Measurements from ENCODE around the gene TTLL13. TPM values are rescaled to one million over a fixed set of nuclear protein-coding genes. Genes with fewer than 3 reads are reported as not detected.
"Not testable (repeated sequence)": the region's sequence is repeated elsewhere in the genome, so short reads cannot be mapped to it uniquely, and the experiment has no call there.

The TTLL13 gene
- total RNA-seq, 2 experiments from 2014 or later: 0.44 to 0.55 TPM

GRCh38 chr15:90294601-90295269, 45.4 kb downstream of the TTLL13 start:
- ChIA-PET CTCF (interaction anchor here (0.6 to 2.1 kb wide), 3 partner anchors 15 to 185 kb away, joined by 3 to 5 read pairs (median 4); no protein-coding TSS in a partner anchor), POLR2A (no interaction called here)

- POLR2A ChIA-PET: no interaction called here
Observed at GRCh38 chr15:90295270-90295648, 45.9 kb downstream of the TTLL13 start.

GRCh38 chr15:90296316-90296884, 47.0 kb downstream of the TTLL13 start:
- CTCF ChIA-PET, POLR2A ChIA-PET: not testable (repeated sequence)

More at GRCh38 chr15:90295270-90295648, 45.9 kb downstream of the TTLL13 start:
- CTCF ChIA-PET: interaction anchor here (0.6 to 1.0 kb wide), 2 partner anchors 9 to 30 kb away, joined by 3 read pairs; no protein-coding TSS in a partner anchor

- ChIA-PET CTCF (no interaction called here), POLR2A (no interaction called here)
Observed at GRCh38 chr15:90297021-90297420, 47.7 kb downstream of the TTLL13 start.

GRCh38 chr15:90300541-90300940, 51.2 kb downstream of the TTLL13 start:
- CTCF ChIA-PET: interaction anchor here (0.6 to 2.1 kb wide), 6 partner anchors 8 to 133 kb away, joined by 3 to 7 read pairs (median 4); partner anchors contain the start of gene TTLL13
- POLR2A ChIA-PET: no interaction called here

GRCh38 chr15:90300988-90301706, 51.8 kb downstream of the TTLL13 start:
- ChIA-PET POLR2A (no interaction called here), CTCF (interaction anchor here (0.6 to 2.1 kb wide), 7 partner anchors 9 to 122 kb away, joined by 3 to 7 read pairs (median 5); partner anchors contain the start of gene TTLL13)

GRCh38 chr15:90301707-90302300, 52.4 kb downstream of the TTLL13 start:
- CTCF ChIA-PET: interaction anchor here (1.2 to 2.1 kb wide), 6 partner anchors 9 to 121 kb away, joined by 3 to 7 read pairs (median 5); partner anchors contain the start of gene TTLL13
- POLR2A ChIA-PET: no interaction called here

- CTCF ChIA-PET: interaction anchor here (0.9 to 2.1 kb wide), 4 partner anchors 12 to 105 kb away, joined by 3 to 7 read pairs (median 4); partner anchors contain the start of gene SEMA4B
- POLR2A ChIA-PET: not testable (repeated sequence)
Observed at GRCh38 chr15:90305355-90305754, 56.0 kb downstream of the TTLL13 start.

GRCh38 chr15:90305932-90306331, 56.6 kb downstream of the TTLL13 start:
- ChIA-PET POLR2A (interaction anchor here (0.6 kb wide), 1 partner anchor 1133 kb away, joined by 4 read pairs; no protein-coding TSS in a partner anchor), CTCF (interaction anchor here (0.8 to 2.1 kb wide), 3 partner anchors 13 to 342 kb away, joined by 3 to 7 read pairs (median 3); no protein-coding TSS in a partner anchor)

- ChIA-PET POLR2A (interaction anchor here (0.6 kb wide), 2 partner anchors 81 to 1132 kb away, joined by 3 to 4 read pairs; partner anchors contain the start of gene IQGAP1), CTCF (interaction anchor here (0.8 to 2.1 kb wide), 3 partner anchors 14 to 341 kb away, joined by 3 to 7 read pairs (median 3); no protein-coding TSS in a partner anchor)
Observed at GRCh38 chr15:90306560-90306959, 57.2 kb downstream of the TTLL13 start.

GRCh38 chr15:90307661-90308060, 58.3 kb downstream of the TTLL13 start:
- POLR2A ChIA-PET: interaction anchor here (0.6 kb wide), 1 partner anchor 165 kb away, joined by 7 read pairs; no protein-coding TSS in a partner anchor
- CTCF ChIA-PET: interaction anchor here (0.6 to 1.1 kb wide), 3 partner anchors 12 to 24 kb away, joined by 3 to 5 read pairs (median 4); no protein-coding TSS in a partner anchor

- CTCF ChIA-PET: interaction anchor here (0.6 kb wide), 1 partner anchor 9 kb away, joined by 3 read pairs; no protein-coding TSS in a partner anchor
- POLR2A ChIA-PET: no interaction called here
Observed at GRCh38 chr15:90309020-90309419, 59.7 kb downstream of the TTLL13 start.

Other genes starting within 250 kb of the TTLL13 start
- 10 to 100 TPM; 11.0 to 14.0 TPM for gene ZNF710, start 248.2 kb upstream of the TTLL13 start, total RNA-seq
- 10 to 100 TPM; 91.2 to 93.0 TPM for gene IDH2, start 147.1 kb upstream of the TTLL13 start, total RNA-seq
- 1 to 10 TPM; 5.8 to 7.5 TPM for gene SEMA4B, start 48.2 kb upstream of the TTLL13 start, total RNA-seq
- 100 to 1,000 TPM; 171 TPM for gene CIB1, start 15.6 kb upstream of the TTLL13 start, total RNA-seq
- 10 to 100 TPM; 11.1 to 11.4 TPM for gene GDPGP1, start 15.3 kb upstream of the TTLL13 start, total RNA-seq
- gene NGRN, start 16.1 kb downstream of the TTLL13 start, total RNA-seq: 10 to 100 TPM; 32.1 to 32.9 TPM
- gene ZNF774, start 102.7 kb downstream of the TTLL13 start, total RNA-seq: 1 to 10 TPM; 1.0 to 1.1 TPM
- gene IQGAP1, start 138.7 kb downstream of the TTLL13 start, total RNA-seq: 100 to 1,000 TPM; 160 to 162 TPM

Data from activated CD8-positive, alpha-beta memory T cell treated with anti-CD3 and anti-CD28 coated beads for 36 hours (primary cell).